ENCODE measurements around the gene RAI14. TPM values are rescaled to one million over a fixed set of nuclear protein-coding genes. Genes with fewer than 3 reads are reported as not detected.

The RAI14 gene
- total RNA-seq, 2 experiments from 2014 or later, result 0.92 to 12.3 TPM

DNA sequence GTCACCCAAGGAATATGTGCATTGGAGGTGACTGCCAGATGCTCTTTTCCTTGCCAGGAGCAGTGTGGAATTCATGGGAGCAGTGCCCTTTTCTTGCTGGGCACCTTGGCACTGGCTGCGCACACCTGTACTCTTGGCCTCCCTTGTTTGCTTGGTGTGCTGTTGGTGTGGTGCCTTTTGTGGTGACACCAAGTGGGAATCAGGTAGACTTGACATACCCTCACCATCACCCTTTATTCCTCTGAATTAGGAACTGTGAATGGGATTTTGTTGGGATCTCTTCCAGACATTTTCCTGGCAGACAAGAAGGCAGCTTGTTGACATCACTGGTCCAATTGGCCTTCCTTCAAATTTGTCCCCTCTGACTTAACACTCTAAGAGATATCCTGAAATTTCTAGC, 82.3 kb downstream of the RAI14 start:
- POLR2A ChIA-PET, result interaction anchor here (0.6 kb wide), 1 partner anchor 70 kb away, joined by 3 read pairs; no protein-coding TSS in a partner anchor
- intact Hi-C loops (cut with micrococcal nuclease; ENCODE audit: unreplicated experiment), result no loop called here
- Histone ChIP-seq H4K20me1 (ENCODE audit: insufficient read depth, low read length) (no peaks in the 10 kb centered on the region), H3K4me1 (ENCODE audit: insufficient read depth, low read length, poor library complexity, severe bottlenecking) (peaks cover 7% of the 10 kb centered on the region), H3K4me2 (ENCODE audit: low read length) (no peak overlapping the region), H3K79me2 (ENCODE audit: insufficient read depth, low read depth, low read length) (no peaks in the 10 kb centered on the region), H3K4me3 (ENCODE audit: low read depth, low read length, poor library complexity, severe bottlenecking) (no peak overlapping the region), H3K9me2 (ENCODE audit: insufficient read depth, low read length) (no peaks in the 10 kb centered on the region), H3K27ac (ENCODE audit: low read depth, low read length, poor library complexity, severe bottlenecking) (no peak overlapping the region), H3K9me3 (ENCODE audit: low read length) (no peaks in the 10 kb centered on the region), H2AFZ (ENCODE audit: low read length) (no peak overlapping the region), H3K36me3 (ENCODE audit: insufficient read depth, low read length) (no peaks in the 10 kb centered on the region)
- no peak for DNase-seq (ENCODE audit: low spot score)
- CTCF ChIA-PET (ENCODE audit: unreplicated experiment), result no interaction called here
- TF ChIP-seq, protein P1, sequence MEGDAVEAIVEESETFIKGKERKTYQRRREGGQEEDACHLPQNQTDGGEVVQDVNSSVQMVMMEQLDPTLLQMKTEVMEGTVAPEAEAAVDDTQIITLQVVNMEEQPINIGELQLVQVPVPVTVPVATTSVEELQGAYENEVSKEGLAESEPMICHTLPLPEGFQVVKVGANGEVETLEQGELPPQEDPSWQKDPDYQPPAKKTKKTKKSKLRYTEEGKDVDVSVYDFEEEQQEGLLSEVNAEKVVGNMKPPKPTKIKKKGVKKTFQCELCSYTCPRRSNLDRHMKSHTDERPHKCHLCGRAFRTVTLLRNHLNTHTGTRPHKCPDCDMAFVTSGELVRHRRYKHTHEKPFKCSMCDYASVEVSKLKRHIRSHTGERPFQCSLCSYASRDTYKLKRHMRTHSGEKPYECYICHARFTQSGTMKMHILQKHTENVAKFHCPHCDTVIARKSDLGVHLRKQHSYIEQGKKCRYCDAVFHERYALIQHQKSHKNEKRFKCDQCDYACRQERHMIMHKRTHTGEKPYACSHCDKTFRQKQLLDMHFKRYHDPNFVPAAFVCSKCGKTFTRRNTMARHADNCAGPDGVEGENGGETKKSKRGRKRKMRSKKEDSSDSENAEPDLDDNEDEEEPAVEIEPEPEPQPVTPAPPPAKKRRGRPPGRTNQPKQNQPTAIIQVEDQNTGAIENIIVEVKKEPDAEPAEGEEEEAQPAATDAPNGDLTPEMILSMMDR (conservative IDR thresholded peaks at IDR 0.05; ENCODE audit: low read length), result no peak
- no peak for TF ChIP-seq EZH2phosphoT487 (IDR thresholded peaks at IDR 0.05; ENCODE audit: borderline replicate concordance, low read depth, low read length)
- no TSS peak for BruUV-seq (replicated peaks)

DNA sequence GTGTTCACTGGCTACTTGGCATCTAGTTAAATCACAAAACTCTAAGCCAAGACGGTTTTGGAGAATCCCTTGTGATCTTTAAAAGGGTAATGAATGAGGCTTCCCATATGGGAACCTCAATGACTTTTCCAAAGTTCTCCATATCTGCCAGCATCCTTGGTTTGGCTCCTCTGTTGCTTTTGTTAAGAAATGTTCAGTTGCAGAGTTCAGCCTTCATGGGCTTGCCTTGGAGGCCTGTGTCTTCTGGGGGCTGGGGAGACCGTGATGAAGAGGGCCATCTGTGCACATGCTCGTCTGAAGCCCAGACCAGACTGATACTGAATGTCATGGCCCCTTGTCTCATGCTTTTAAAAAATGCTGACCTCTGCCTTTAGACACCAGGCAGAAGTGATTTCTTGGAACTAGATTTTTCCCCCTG, 84.3 kb downstream of the RAI14 start:
- no peak overlapping the region for H3K4me3 ChIP-seq (ENCODE audit: low read depth, low read length, poor library complexity, severe bottlenecking)
- H4K20me1 ChIP-seq (ENCODE audit: insufficient read depth, low read length), result no peaks in the 10 kb centered on the region
- no peaks in the 10 kb centered on the region for H3K9me2 ChIP-seq (ENCODE audit: insufficient read depth, low read length)
- TF ChIP-seq, protein P1 (conservative IDR thresholded peaks at IDR 0.05; ENCODE audit: low read length), result no peak
- BruUV-seq (replicated peaks), result no TSS peak
- intact Hi-C loops (cut with micrococcal nuclease; ENCODE audit: unreplicated experiment), result no loop called here
- H3K4me2 ChIP-seq (ENCODE audit: low read length), result no peak overlapping the region
- POLR2A ChIA-PET, result no interaction called here
- H3K9me3 ChIP-seq (ENCODE audit: low read length), result no peaks in the 10 kb centered on the region
- peaks cover 11% of the 10 kb centered on the region for H3K4me1 ChIP-seq (ENCODE audit: insufficient read depth, low read length, poor library complexity, severe bottlenecking)
- no peaks in the 10 kb centered on the region for H3K36me3 ChIP-seq (ENCODE audit: insufficient read depth, low read length)
- no peak overlapping the region for H2AFZ ChIP-seq (ENCODE audit: low read length)
- no peak for DNase-seq (ENCODE audit: low spot score)
- CTCF ChIA-PET (ENCODE audit: unreplicated experiment), result no interaction called here
- H3K79me2 ChIP-seq (ENCODE audit: insufficient read depth, low read depth, low read length), result no peaks in the 10 kb centered on the region
- no peak overlapping the region for H3K27ac ChIP-seq (ENCODE audit: low read depth, low read length, poor library complexity, severe bottlenecking)

DNA sequence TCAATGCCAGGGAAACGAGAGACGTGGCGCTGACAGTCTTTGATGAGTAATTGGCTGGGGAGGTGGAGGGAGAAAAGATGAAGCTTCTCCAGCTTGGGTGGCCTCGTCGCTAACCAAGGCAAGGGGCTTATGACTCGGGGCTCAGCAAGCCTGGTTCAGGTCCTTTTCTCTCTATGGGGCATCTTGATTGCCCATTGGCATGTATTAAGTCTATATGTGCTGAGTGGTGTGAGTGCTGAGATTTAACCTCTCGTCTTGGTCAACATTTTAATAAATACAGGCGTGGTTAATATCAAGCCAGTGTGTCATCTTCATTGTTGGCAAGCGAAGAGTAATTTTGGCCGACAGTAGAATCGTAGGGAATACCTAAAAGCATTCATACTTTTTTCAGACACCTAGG, 85.9 kb downstream of the RAI14 start:
- H3K36me3 ChIP-seq (ENCODE audit: insufficient read depth, low read length), result no peaks in the 10 kb centered on the region
- H3K4me3 ChIP-seq (ENCODE audit: low read depth, low read length, poor library complexity, severe bottlenecking), result no peak overlapping the region
- H3K27ac ChIP-seq (ENCODE audit: low read depth, low read length, poor library complexity, severe bottlenecking), result no peak overlapping the region
- H4K20me1 ChIP-seq (ENCODE audit: insufficient read depth, low read length), result no peaks in the 10 kb centered on the region
- intact Hi-C loops (cut with micrococcal nuclease; ENCODE audit: unreplicated experiment), result no loop called here
- ChIA-PET CTCF (ENCODE audit: unreplicated experiment) (no interaction called here), POLR2A (interaction anchor here (0.7 kb wide), 1 partner anchor 119 kb away, joined by 3 read pairs; no protein-coding TSS in a partner anchor)
- H3K9me3 ChIP-seq (ENCODE audit: low read length), result no peaks in the 10 kb centered on the region
- peaks cover 11% of the 10 kb centered on the region for H3K4me1 ChIP-seq (ENCODE audit: insufficient read depth, low read length, poor library complexity, severe bottlenecking)
- BruUV-seq (replicated peaks), result no TSS peak
- H2AFZ ChIP-seq (ENCODE audit: low read length), result no peak overlapping the region
- H3K9me2 ChIP-seq (ENCODE audit: insufficient read depth, low read length), result no peaks in the 10 kb centered on the region
- TF ChIP-seq, protein P1 (conservative IDR thresholded peaks at IDR 0.05; ENCODE audit: low read length), result no peak
- no peak for TF ChIP-seq EZH2phosphoT487 (IDR thresholded peaks at IDR 0.05; ENCODE audit: borderline replicate concordance, low read depth, low read length)
- H3K79me2 ChIP-seq (ENCODE audit: insufficient read depth, low read depth, low read length), result no peaks in the 10 kb centered on the region
- H3K4me2 ChIP-seq (ENCODE audit: low read length), result no peak overlapping the region
- DNase-seq (ENCODE audit: low spot score), result no peak
